IPS-18c (cell line): ENCODE data around the gene TMPRSS6.

Experiments used
- H3K4me3 ChIP-seq: 2 replicates; pipeline ENCODE4 v1.7.0; 2013; ENCODE audit warnings: low read depth, mild to moderate bottlenecking, low read length, moderate library complexity; ENCODE audit not compliant: insufficient read depth
- H3K9me3 ChIP-seq: one replicate; pipeline ENCODE4 v1.6.1; 2013; ENCODE audit warnings: mild to moderate bottlenecking, low read length, moderate library complexity; ENCODE audit not compliant: control insufficient read depth, insufficient read depth

Gene TMPRSS6

GRCh38 chr22:37126383-37126782 lies 16.9 kb upstream of the TMPRSS6 start:
- no peak overlapping the region for H3K4me3 ChIP-seq
- H3K9me3 ChIP-seq, result no peaks in the 10 kb centered on the region

GRCh38 chr22:37123649-37124048 lies 14.1 kb upstream of the TMPRSS6 start:
- no peak overlapping the region for H3K4me3 ChIP-seq

GRCh38 chr22:37122598-37123180 lies 13.2 kb upstream of the TMPRSS6 start:
- Histone ChIP-seq H3K4me3 (no peak overlapping the region), H3K9me3 (no peaks in the 10 kb centered on the region)

More at GRCh38 chr22:37123649-37124048, 14.1 kb upstream of the TMPRSS6 start:
- H3K9me3 ChIP-seq, result no peaks in the 10 kb centered on the region

- no peak overlapping the region for H3K4me3 ChIP-seq
Observed at GRCh38 chr22:37121887-37122591, 12.5 kb upstream of the TMPRSS6 start.

GRCh38 chr22:37120569-37121340 lies 11.2 kb upstream of the TMPRSS6 start:
- no peak overlapping the region for H3K4me3 ChIP-seq

More at GRCh38 chr22:37121887-37122591, 12.5 kb upstream of the TMPRSS6 start:
- H3K9me3 ChIP-seq, result no peaks in the 10 kb centered on the region

GRCh38 chr22:37119872-37120271 lies 10.4 kb upstream of the TMPRSS6 start:
- Histone ChIP-seq H3K4me3 (no peak overlapping the region), H3K9me3 (no peaks in the 10 kb centered on the region)

More at GRCh38 chr22:37120569-37121340, 11.2 kb upstream of the TMPRSS6 start:
- H3K9me3 ChIP-seq, result no peaks in the 10 kb centered on the region

GRCh38 chr22:37118083-37118482 lies 8.6 kb upstream of the TMPRSS6 start:
- no peak overlapping the region for H3K4me3 ChIP-seq
- no peaks in the 10 kb centered on the region for H3K9me3 ChIP-seq

GRCh38 chr22:37117092-37117491 lies 7.6 kb upstream of the TMPRSS6 start:
- Histone ChIP-seq H3K4me3 (no peak overlapping the region), H3K9me3 (no peaks in the 10 kb centered on the region)

GRCh38 chr22:37115032-37115431 lies 5.5 kb upstream of the TMPRSS6 start:
- Histone ChIP-seq H3K4me3 (no peak overlapping the region), H3K9me3 (no peaks in the 10 kb centered on the region)

GRCh38 chr22:37113757-37114156 lies 4.2 kb upstream of the TMPRSS6 start:
- Histone ChIP-seq H3K4me3 (no peak overlapping the region), H3K9me3 (no peaks in the 10 kb centered on the region)

- Histone ChIP-seq H3K9me3 (no peaks in the 10 kb centered on the region), H3K4me3 (no peak overlapping the region)
Observed at GRCh38 chr22:37112084-37112728, 2.7 kb upstream of the TMPRSS6 start.

- no peaks in the 10 kb centered on the region for H3K9me3 ChIP-seq
- no peak overlapping the region for H3K4me3 ChIP-seq
Observed at GRCh38 chr22:37111156-37111717, 1.7 kb upstream of the TMPRSS6 start.

- Histone ChIP-seq H3K4me3 (no peak overlapping the region), H3K9me3 (no peaks in the 10 kb centered on the region)
Observed at GRCh38 chr22:37107816-37108621, 1.5 kb downstream of the TMPRSS6 start.

- H3K4me3 ChIP-seq, result no peak overlapping the region
- no peaks in the 10 kb centered on the region for H3K9me3 ChIP-seq
Observed at GRCh38 chr22:37105990-37106389, 3.5 kb downstream of the TMPRSS6 start.

GRCh38 chr22:37105154-37105553 lies 4.4 kb downstream of the TMPRSS6 start:
- H3K4me3 ChIP-seq, result no peak overlapping the region
- no peaks in the 10 kb centered on the region for H3K9me3 ChIP-seq

- no peak overlapping the region for H3K4me3 ChIP-seq
Observed at GRCh38 chr22:37103656-37104452, 5.7 kb downstream of the TMPRSS6 start.

More at GRCh38 chr22:37103656-37104452, 5.7 kb downstream of the TMPRSS6 start:
- H3K9me3 ChIP-seq, result no peaks in the 10 kb centered on the region
